ENCODE results near the gene RAPGEF6. TPM values are rescaled to one million over a fixed set of nuclear protein-coding genes. Genes with fewer than 3 reads are reported as not detected.

Gene RAPGEF6
- total RNA-seq, 1 donor from 2014 or later, result 22.9 TPM

- no peaks in the 10 kb centered on the region for H3K4me1 ChIP-seq
- H3K36me3 ChIP-seq, result peaks cover 7 to 35% of the 10 kb centered on the region in 2 donors
- TF ChIP-seq CTCF (IDR thresholded peaks at IDR 0.05), result no peak
- DNase-seq (ENCODE audit: low spot score in 2 of 2), result no peak
- H3K4me3 ChIP-seq, result no peak overlapping the region
- H3K27ac ChIP-seq, result no peak overlapping the region
- intact Hi-C loops (cut with DNase I), result no loop called here
- H3K27me3 ChIP-seq, result no peaks in the 10 kb centered on the region
- H3K9me3 ChIP-seq, result no peaks in the 10 kb centered on the region
These were observed 29.9 kb upstream of the RAPGEF6 start for GRCh38 chr5:131664929-131665328.

GRCh38 chr5:131661933-131662332 lies 26.9 kb upstream of the RAPGEF6 start:
- Histone ChIP-seq H3K27ac (no peak overlapping the region), H3K4me3 (no peak overlapping the region), H3K4me1 (no peaks in the 10 kb centered on the region), H3K27me3 (no peaks in the 10 kb centered on the region), H3K36me3 (peaks cover 12 to 44% of the 10 kb centered on the region in 2 donors), H3K9me3 (no peaks in the 10 kb centered on the region)
- intact Hi-C loops (cut with DNase I), result no loop called here
- DNase-seq (ENCODE audit: low spot score in 2 of 2), result no peak
- no peak for TF ChIP-seq CTCF (IDR thresholded peaks at IDR 0.05)

- intact Hi-C loops (cut with DNase I), result no loop called here
These were observed 24.8 kb upstream of the RAPGEF6 start for GRCh38 chr5:131659841-131660240.

GRCh38 chr5:131659290-131659689 lies 24.3 kb upstream of the RAPGEF6 start:
- no peaks in the 10 kb centered on the region for H3K4me1 ChIP-seq
- intact Hi-C loops (cut with DNase I), result no loop called here
- H3K9me3 ChIP-seq, result no peaks in the 10 kb centered on the region
- no peak for TF ChIP-seq CTCF (IDR thresholded peaks at IDR 0.05)
- no peak for DNase-seq (ENCODE audit: low spot score in 2 of 2)
- no peak overlapping the region for H3K27ac ChIP-seq
- peaks cover 12 to 52% of the 10 kb centered on the region in 2 donors for H3K36me3 ChIP-seq
- no peaks in the 10 kb centered on the region for H3K27me3 ChIP-seq
- no peak overlapping the region for H3K4me3 ChIP-seq

More at GRCh38 chr5:131659841-131660240, 24.8 kb upstream of the RAPGEF6 start:
- H3K4me3 ChIP-seq, result no peak overlapping the region
- H3K9me3 ChIP-seq, result no peaks in the 10 kb centered on the region
- peaks cover 12 to 52% of the 10 kb centered on the region in 2 donors for H3K36me3 ChIP-seq
- H3K27me3 ChIP-seq, result no peaks in the 10 kb centered on the region
- H3K4me1 ChIP-seq, result no peaks in the 10 kb centered on the region
- no peak for DNase-seq (ENCODE audit: low spot score in 2 of 2)
- H3K27ac ChIP-seq, result no peak overlapping the region
- TF ChIP-seq CTCF (IDR thresholded peaks at IDR 0.05), result no peak

GRCh38 chr5:131654776-131655175 lies 19.7 kb upstream of the RAPGEF6 start:
- TF ChIP-seq CTCF (IDR thresholded peaks at IDR 0.05), result no peak
- Histone ChIP-seq H3K36me3 (peaks cover 24 to 59% of the 10 kb centered on the region in 2 donors), H3K27me3 (no peaks in the 10 kb centered on the region), H3K4me1 (no peaks in the 10 kb centered on the region), H3K4me3 (no peak overlapping the region), H3K9me3 (no peaks in the 10 kb centered on the region), H3K27ac (no peak overlapping the region)
- intact Hi-C loops (cut with DNase I), result no loop called here
- DNase-seq (ENCODE audit: low spot score in 2 of 2), result no peak

GRCh38 chr5:131654309-131654708 lies 19.3 kb upstream of the RAPGEF6 start:
- Histone ChIP-seq H3K4me1 (no peaks in the 10 kb centered on the region), H3K27ac (no peak overlapping the region), H3K4me3 (no peak overlapping the region), H3K9me3 (no peaks in the 10 kb centered on the region), H3K36me3 (peaks cover 21 to 57% of the 10 kb centered on the region in 2 donors), H3K27me3 (no peaks in the 10 kb centered on the region)
- TF ChIP-seq CTCF (IDR thresholded peaks at IDR 0.05), result no peak
- no peak for DNase-seq (ENCODE audit: low spot score in 2 of 2)
- intact Hi-C loops (cut with DNase I), result no loop called here
